Measurements from ENCODE around the gene MAP6. TPM values are rescaled to one million over a fixed set of nuclear protein-coding genes. Genes with fewer than 3 reads are reported as not detected.

Gene MAP6
- total and polyA plus RNA-seq, 9 of the 15 experiments (the other 6 are each of a cell fraction or from before 2014, with no cell fraction given): not detected

- TF ChIP-seq STAT6 (CRISPR knock-in tag; IDR thresholded peaks at IDR 0.05) (no peak), RNF219 (CRISPR knock-in tag; IDR thresholded peaks at IDR 0.05) (no peak), MYNN (IDR thresholded peaks at IDR 0.05) (no peak), MYNN (CRISPR knock-in tag; IDR thresholded peaks at IDR 0.05) (no peak), TAF9B (IDR thresholded peaks at IDR 0.05; ENCODE audit: partially characterized antibody) (no peak), CGGBP1 (CRISPR knock-in tag; IDR thresholded peaks at IDR 0.05) (no peak), RAD51 (IDR thresholded peaks at IDR 0.05; ENCODE audit: borderline replicate concordance, low read depth) (no peak), FOXK1 (CRISPR knock-in tag; IDR thresholded peaks at IDR 0.05; ENCODE audit: borderline replicate concordance) (no peak), NFIC (IDR thresholded peaks at IDR 0.05) (peak; percentile 97), TSHZ1 (CRISPR knock-in tag; IDR thresholded peaks at IDR 0.05) (no peak), HEY1 (CRISPR knock-in tag; IDR thresholded peaks at IDR 0.05; ENCODE audit: borderline replicate concordance) (no peak), MBD2 (IDR thresholded peaks at IDR 0.05; ENCODE audit: borderline replicate concordance, low read depth) (peak; percentile 25; the same call in 1 of the 2 replicates), ZFX (CRISPR knock-in tag; IDR thresholded peaks at IDR 0.05) (peak; percentile 52), ZNF143 (CRISPR knock-in tag; IDR thresholded peaks at IDR 0.05) (no peak), SMAD3 (CRISPR knock-in tag; conservative IDR thresholded peaks at IDR 0.05) (0 out of 2 replicates have a peak, but pooled peaks have one; percentile 13), TFAM (CRISPR knock-in tag; conservative IDR thresholded peaks at IDR 0.05) (no peak), MEIS2 (IDR thresholded peaks at IDR 0.05; ENCODE audit: partially characterized antibody) (no peak)
- TF ChIP-seq, protein P1, sequence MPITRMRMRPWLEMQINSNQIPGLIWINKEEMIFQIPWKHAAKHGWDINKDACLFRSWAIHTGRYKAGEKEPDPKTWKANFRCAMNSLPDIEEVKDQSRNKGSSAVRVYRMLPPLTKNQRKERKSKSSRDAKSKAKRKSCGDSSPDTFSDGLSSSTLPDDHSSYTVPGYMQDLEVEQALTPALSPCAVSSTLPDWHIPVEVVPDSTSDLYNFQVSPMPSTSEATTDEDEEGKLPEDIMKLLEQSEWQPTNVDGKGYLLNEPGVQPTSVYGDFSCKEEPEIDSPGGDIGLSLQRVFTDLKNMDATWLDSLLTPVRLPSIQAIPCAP (CRISPR knock-in tag; IDR thresholded peaks at IDR 0.05; ENCODE audit: borderline replicate concordance): no peak
Observed at GRCh38 chr11:75554258-75555022, 114.4 kb downstream of the MAP6 start (continued).

Data from K562 (cell line).